ELF-1 (cell line): ENCODE data around the gene ULK3.

Source experiments
- DNase-seq: peaks from one replicate; pipeline ENCODE4 v3.0.0-alpha.2; 2016; ENCODE audit warnings: low read depth, low spot score

The ULK3 gene

GRCh38 chr15:74867466-74868038 lies 24.6 kb upstream of the ULK3 start:
- DNase-seq, result no peak

GRCh38 chr15:74866090-74866489 lies 23.1 kb upstream of the ULK3 start:
- no peak for DNase-seq

GRCh38 chr15:74865316-74865715 lies 22.4 kb upstream of the ULK3 start:
- DNase-seq, result no peak

GRCh38 chr15:74864296-74864695 lies 21.3 kb upstream of the ULK3 start:
- DNase-seq, result no peak

GRCh38 chr15:74863239-74864056 lies 20.5 kb upstream of the ULK3 start:
- DNase-seq, result no peak

GRCh38 chr15:74858369-74858740 lies 15.4 kb upstream of the ULK3 start:
- DNase-seq, result no peak

GRCh38 chr15:74857671-74858368 lies 14.9 kb upstream of the ULK3 start:
- no peak for DNase-seq

- DNase-seq, result no peak
Measured at GRCh38 chr15:74857082-74857655, 14.2 kb upstream of the ULK3 start.

GRCh38 chr15:74856537-74856936 lies 13.6 kb upstream of the ULK3 start:
- DNase-seq, result no peak

GRCh38 chr15:74855857-74856256 lies 12.9 kb upstream of the ULK3 start:
- DNase-seq, result no peak

GRCh38 chr15:74854453-74855022 lies 11.6 kb upstream of the ULK3 start:
- DNase-seq, result no peak

- peak; percentile 61 for DNase-seq
Measured at GRCh38 chr15:74851960-74852359, 9.0 kb upstream of the ULK3 start.

GRCh38 chr15:74850393-74850792 lies 7.4 kb upstream of the ULK3 start:
- DNase-seq, result no peak

GRCh38 chr15:74847432-74847831 lies 4.5 kb upstream of the ULK3 start:
- DNase-seq, result no peak

GRCh38 chr15:74845581-74845980 lies 2.6 kb upstream of the ULK3 start:
- no peak for DNase-seq

- no peak for DNase-seq
Measured at GRCh38 chr15:74845208-74845568, 2.2 kb upstream of the ULK3 start.

GRCh38 chr15:74844319-74845207 lies 1.6 kb upstream of the ULK3 start:
- no peak for DNase-seq

GRCh38 chr15:74843891-74844299 lies 939 bp upstream of the ULK3 start:
- DNase-seq, result no peak

GRCh38 chr15:74843445-74843828 lies 481 bp upstream of the ULK3 start:
- DNase-seq, result no peak

GRCh38 chr15:74841891-74842373 lies 1.0 kb downstream of the ULK3 start:
- DNase-seq, result no peak
